ENCODE results near the gene GABRB1.

DNA sequence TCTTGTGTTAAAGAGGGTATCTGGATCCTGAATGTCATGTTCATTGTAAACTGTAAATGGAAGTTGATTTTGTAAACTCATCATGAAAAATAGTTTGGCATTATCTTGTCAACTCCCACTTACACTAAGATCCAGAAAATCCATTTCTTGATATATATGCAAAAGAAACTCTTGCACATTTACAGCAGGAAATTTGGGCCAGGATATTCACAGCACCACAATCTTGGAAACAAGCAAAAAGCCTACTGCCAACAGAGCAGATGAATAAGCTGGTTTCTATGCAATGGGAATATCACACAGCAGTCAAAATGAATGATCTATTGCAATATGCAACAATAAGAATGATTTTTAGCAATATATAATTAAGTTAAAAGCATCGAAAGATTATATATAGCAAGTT lies 46.6 kb upstream of the GABRB1 start:
- TF ChIP-seq EZH2 (IDR thresholded peaks at IDR 0.05; ENCODE audit: borderline replicate concordance) = no peak
- TF ChIP-seq, protein P1, sequence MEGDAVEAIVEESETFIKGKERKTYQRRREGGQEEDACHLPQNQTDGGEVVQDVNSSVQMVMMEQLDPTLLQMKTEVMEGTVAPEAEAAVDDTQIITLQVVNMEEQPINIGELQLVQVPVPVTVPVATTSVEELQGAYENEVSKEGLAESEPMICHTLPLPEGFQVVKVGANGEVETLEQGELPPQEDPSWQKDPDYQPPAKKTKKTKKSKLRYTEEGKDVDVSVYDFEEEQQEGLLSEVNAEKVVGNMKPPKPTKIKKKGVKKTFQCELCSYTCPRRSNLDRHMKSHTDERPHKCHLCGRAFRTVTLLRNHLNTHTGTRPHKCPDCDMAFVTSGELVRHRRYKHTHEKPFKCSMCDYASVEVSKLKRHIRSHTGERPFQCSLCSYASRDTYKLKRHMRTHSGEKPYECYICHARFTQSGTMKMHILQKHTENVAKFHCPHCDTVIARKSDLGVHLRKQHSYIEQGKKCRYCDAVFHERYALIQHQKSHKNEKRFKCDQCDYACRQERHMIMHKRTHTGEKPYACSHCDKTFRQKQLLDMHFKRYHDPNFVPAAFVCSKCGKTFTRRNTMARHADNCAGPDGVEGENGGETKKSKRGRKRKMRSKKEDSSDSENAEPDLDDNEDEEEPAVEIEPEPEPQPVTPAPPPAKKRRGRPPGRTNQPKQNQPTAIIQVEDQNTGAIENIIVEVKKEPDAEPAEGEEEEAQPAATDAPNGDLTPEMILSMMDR (IDR thresholded peaks at IDR 0.05; ENCODE audit: poor library complexity) = no peak
